Activated gamma-delta T cell treated with anti-CD3 and anti-CD28 coated beads, Interleukin-2, amount 50 U/mL, for 16 hours (primary cell): ENCODE data around the gene TMEM247.

Experiments
- DNase-seq: peaks from one replicate; pipeline ENCODE4 v3.0.0-alpha.2; 2020; ENCODE audit warnings: low read depth

The TMEM247 gene

DNA sequence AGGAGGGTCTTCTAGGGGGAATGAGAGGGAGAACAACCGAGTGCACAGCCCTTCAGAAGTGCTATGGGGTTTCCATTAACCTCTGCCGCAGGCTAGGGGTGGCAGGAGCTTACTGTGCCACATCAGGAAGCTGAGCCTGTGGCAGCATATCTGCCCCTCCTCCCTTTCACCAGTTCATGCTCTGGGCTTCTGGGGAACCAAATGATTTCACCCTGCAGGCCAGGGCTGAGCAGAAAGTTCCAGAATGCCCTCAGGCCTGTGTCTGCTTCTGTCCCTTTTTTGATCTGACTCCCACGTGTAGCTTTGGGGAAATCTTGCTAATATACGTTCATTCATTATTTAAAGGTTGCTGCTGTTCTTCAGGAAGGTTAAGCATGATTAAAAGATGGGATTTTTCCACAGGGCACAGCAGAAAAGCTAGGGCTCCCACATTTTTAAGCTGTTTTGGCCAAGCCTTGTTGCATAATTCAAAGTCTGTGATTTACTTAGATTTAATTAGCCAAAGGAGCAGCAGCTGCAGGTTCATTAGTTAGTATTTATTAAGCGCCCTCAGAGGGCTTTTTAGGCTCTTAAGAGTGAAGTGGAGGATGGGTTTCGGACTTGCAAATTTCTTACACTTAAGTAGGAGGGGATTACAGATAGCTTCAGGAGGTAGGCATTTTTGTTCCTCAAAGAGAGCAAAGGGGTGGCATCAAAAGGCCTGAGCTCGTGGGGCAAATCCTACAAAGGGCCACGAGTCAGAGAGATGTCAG is 10.2 kb downstream of the TMEM247 start:
- DNase-seq, result no peak

DNA sequence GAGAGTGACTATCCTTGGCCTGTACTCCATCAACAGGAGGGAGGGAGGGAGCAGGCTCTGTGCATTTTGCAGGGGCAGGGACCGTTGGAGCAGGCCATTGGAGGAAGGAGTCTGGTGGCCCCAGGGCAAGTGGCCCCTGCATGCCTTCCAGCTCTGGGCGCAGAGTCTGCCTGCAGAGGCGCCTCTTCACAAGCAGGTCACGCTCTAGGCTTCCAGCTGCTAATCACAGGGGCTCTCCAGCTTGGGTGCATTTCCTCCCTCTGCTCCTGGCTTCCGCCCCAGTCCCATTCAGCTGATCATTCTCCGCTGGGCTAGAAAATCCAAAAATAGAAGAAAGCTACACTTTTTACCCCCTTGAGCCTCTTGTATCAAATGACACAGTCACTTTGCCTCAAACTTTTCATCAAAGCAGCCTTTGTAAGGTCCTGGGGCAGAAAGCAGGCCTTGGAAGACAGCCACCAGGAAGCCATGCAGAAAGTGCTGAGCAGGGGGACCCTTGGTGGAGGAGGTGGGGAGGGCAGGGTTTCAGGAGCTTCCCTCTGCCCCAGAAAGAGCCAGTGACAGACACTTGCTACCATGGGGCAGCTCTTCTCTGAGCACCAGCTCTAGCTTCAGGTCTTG is 11.3 kb downstream of the TMEM247 start:
- no peak for DNase-seq

DNA sequence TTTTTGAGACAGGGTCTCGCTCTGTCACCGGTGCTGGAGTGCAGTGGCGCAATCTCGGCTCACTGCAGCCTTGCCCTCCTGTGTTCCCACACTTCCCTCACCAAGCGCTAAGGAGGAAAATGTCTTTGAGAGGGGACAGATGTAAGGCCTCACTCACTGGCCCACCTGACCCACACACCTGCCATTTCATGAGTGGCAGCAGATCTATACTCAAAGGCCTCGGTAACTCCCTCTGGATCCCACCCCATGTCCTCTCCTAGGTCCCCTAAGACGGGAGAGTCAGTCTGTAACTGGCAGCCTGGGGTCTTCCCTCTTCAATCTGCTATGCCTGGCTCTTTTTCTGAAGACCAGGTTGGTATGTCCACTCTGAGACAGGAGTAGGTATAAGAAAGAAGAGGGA is 12.9 kb downstream of the TMEM247 start:
- DNase-seq, result no peak

DNA sequence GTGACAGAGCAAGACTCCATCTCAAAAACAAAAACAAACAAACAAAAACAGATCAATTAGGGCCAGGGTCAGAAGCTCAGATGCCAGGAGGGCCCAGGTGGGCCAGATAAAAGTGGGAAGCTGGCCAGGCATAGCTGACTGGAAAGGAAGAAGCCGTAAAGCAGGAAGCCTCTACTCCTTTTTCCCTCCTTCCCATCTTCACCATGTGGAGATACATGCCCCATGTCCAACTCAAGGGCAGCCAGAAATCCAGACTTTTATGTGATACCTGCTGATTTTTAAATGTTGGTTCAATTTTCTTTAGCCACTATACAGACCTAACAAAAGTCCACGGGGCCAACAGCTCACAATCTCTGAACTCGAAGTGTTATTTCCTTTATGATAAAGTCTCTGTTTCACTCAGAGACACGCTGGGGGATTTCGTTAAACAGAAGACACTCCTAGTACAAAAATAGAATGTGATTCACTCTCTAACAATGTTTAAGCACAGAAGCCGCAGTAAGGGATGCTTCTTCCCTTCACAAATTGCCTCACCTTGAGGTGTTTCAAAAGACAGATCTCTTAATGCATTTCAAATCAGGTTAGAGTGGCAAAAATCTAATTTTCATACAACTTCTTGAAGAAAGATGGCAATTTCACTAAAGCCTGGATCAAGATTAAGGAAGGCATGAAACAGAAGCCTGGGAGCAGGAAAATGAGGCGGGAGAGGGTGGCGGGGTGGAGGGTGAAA is 14.0 kb downstream of the TMEM247 start:
- DNase-seq, result no peak

DNA sequence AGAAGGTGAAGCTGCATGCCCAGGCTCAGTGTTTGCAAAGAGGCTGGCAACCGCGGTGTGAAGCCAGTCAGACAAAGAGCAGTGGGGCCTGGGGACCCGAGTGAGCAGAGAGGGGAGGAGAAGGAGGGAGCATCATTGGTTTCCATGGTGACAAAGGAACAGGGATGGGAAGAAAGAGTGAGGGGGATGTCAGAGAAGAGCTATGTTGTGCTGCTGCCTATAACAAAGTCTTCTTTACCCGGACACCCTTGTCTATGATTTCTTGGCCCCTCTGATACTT is 14.5 kb downstream of the TMEM247 start:
- DNase-seq, result no peak

DNA sequence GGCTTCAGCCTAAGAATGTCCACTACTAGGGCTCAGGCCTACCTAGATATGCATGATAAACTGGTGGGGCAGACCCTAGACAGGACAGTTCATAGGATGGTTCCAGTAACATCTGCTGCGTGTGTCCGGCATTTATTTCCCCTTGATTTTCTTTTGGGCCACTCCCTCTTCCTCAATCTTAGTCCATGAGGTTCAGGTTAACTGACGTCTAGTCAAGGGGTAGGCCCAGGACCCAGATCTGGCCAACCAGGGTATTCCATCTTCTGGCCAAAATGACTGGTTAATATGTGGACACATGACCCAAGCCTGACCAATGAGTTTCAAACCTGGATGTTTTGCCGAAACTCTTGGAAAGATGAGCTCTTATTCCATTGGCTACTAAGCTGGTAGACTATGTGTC is 15.2 kb downstream of the TMEM247 start:
- DNase-seq, result no peak

DNA sequence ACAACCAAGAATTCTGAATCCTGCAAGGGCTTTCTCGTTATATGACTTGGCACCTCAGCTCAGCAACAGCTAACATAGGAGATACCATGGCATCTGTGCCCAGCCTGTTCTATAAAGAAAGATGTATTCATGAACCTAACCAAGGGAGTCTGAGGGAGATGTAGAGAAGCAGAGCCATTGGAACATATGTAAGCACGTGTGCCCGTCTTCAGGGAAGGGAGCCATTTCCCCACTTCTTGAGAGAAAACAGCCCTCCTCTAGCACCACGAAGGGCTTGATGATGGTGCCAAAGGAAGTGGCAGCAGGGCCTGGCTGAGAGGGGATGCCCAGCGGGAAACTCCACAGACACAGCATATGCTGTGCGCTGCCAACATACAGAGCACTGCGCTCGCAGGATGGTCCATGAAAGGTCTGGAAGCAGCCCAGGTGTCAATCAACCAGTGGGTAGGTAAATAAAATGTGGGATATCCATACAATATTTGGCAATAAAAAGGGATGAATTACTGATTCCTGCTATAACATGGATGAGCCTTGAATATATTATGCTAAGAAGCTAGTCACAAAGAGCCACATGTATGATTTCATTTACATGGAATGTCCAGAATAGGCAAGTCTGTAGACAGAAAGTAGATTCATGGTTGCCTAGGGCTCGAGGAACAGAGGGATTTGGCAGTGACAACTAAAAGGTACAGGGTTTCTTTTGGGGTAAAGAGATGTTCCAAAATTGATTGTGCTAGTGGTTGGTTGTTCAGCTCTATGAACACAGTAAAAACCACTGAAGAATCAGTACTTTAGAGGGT is 16.1 kb downstream of the TMEM247 start:
- DNase-seq, result no peak

DNA sequence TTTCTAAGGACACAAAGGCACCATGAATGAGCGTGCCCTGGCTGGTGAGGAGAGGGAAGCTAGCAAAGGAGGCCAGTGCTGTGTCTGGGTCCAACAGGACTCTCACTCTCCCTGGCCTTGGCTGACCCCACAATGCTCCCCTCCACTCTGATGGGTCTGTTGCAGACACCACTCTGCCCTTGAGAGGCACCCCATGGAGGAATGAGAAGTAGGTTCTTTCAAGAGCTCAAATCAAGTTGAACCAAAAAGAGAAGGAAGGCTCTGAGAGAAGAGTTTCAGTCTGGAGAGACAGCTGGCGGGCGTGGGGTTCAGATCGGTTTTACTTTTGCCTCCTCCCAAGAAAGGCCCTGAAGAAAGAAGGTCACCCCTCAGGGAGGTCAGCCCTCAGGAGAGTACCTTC is 18.4 kb downstream of the TMEM247 start:
- DNase-seq, result no peak

DNA sequence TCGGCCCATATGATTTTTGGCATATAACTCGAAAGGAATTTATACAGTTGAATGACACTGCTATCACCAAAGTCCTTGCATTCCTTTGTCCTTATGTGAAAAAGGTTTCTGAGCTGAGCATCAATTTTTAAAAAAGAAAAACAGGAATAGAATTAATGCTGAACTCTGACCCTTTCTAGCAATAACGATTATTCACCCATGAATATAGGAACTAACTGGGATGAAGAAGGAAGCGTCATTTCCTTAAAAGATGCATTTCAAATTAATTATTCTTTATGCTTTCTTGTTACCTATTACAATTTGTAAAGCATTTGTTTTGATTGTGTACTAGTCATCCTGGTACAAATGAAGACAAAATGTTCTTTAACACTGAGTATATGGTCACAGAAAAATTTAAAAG is 19.3 kb downstream of the TMEM247 start:
- no peak for DNase-seq

DNA sequence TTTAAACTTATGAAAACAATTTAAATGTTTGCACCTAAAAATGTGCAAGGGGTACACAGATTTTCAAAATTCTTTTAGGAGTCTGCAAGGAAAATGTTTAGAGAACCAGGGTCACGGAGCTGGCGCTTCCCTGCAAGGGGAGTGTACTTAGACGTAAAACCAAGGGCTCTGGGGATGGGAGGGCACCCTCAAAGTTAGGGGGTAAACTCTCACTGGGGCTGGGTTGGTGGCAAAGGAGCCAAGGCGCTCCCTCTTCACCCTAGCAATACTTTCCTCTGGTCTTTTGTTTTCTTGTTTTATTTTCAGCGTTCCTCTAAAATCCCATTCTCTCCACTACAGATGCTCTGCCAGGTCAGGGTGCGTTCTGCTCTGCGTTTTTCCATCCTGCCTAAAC is 20.0 kb downstream of the TMEM247 start:
- DNase-seq, result no peak

DNA sequence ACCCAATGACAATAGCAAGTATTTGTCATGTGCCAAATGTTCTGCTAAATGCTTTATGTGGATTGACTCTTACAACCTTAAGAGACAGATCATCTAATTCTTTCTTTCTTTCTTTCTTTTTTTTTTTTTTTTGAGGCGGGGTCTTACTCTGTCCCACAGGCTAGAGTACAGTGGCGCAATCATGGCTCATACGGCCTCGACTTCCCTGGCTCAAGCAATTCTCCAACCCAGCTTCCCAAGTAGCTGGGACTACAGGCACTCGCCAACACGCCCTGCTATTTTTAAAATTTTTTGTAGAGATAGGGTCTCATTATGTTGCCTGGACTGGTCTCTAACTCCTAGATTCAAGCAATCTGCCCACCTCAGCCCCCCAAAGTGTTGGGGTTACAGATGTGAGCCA is 21.4 kb downstream of the TMEM247 start:
- no peak for DNase-seq

DNA sequence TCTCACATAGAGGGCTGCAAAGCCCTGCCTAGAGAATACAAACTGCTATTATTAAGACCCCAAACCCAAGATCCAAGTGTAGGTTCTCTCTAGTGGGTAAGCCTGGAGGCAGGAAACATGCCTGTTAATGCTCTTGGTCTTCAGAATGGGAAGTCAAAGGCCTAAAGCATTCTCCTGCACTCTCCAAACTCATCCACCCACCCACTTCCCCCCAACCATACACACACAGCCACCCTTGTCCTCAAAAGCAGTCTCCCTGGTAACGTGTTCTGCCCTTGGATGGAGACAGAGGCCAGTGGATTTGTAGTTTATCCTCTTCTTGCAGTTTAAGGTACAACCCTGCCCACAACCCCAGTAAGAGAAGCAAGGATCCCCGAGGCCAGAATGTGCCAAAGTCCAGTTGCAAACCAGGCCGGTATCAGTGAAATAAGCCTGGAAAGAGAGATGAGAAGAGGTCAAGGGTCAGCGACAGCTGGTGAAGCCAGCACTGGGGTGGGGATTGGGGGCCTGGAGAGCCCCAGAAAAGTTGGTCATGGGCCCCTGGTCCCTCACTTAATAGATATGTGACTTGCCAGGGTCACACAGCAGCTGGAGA is 23.0 kb downstream of the TMEM247 start:
- no peak for DNase-seq

DNA sequence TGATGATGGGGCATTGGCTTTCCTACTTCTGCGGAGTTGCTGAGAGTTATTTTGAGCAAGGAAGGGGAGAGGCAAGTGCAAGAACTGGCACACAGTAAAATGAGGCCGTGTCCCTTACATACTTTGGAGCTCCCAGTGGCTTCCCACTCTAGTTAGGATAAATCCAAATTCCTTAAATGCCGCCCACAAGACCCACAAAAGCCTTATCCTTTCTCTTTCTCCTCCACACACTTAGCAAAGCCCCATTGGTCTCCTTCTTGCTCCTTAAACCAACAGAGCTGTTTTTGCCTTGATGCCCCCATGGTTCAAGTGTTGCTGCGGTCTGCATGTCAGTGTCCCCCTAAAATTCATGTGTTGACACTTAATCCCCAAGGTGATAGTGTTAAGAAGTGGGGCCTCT is 24.3 kb downstream of the TMEM247 start:
- DNase-seq, result no peak

DNA sequence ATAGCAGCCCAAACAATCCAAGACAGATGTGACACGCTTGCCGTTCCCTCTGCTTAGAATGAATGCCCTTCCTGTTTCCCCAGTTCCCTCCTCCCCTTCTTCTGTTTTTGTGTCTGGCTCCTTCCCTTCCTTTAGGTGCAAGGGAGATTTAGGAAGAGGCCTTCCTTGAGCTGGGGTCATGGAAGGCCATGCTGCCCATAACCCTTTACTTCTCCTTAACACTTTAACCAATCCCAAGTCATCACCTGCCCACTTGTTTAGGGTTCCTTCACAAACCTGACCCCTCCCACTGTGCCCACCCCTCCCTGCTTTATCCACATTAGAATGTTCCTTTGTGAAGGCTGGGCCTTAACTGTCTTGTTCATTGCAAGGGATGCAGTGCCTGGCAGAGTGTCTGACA is 24.9 kb downstream of the TMEM247 start:
- DNase-seq, result no peak

DNA sequence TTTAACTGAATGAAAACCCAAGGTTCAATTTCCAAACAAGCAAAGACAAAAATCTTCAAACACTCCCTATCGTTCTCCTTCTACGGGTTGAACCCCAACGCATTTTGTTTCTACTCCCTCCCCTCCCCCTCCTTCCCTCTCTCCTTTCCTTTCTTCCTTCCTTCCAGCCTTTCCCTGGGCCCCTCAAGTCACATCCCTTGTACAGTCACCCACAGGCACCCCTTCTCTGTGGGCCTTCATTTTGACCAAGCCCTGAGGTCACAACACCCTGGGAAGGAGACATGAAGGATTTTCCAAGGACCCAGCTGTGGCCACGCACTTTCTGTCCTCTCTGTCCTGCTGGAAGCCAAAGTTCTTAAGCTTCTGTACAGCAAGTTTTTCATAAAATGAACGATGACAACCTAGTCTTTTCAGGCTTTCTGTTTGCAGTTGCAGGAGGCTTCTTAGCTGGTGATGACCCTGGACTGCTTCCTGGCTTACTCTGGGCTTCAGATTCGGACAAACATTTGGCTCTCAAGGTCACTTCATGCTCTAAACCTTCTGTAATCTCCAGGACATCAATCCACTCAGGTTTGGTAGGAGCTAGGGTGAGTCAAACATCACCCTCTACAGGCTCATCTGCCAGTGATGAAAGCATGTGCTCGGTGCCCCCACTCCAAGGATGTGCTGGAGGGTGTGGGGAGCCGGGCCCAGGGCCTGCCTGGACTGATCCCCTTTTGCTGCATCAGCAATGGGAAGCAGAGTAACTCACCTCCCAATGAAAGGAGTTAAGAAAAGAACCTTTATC is 25.5 kb downstream of the TMEM247 start:
- DNase-seq, result no peak

DNA sequence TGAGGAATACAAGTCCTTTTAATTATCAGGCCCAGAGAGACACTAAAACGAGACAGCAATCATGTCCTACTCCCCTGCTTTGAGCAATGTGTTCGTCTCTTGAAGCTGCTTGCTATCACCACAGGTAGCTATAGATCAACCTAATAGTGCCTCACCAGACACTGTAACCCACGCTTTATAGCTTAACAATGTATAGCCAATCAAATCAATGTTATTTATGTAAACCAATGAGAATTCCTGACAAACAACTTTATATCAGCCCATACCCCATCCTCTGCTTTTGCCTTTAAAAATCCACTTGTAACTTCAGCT is 26.1 kb downstream of the TMEM247 start:
- DNase-seq, result no peak

DNA sequence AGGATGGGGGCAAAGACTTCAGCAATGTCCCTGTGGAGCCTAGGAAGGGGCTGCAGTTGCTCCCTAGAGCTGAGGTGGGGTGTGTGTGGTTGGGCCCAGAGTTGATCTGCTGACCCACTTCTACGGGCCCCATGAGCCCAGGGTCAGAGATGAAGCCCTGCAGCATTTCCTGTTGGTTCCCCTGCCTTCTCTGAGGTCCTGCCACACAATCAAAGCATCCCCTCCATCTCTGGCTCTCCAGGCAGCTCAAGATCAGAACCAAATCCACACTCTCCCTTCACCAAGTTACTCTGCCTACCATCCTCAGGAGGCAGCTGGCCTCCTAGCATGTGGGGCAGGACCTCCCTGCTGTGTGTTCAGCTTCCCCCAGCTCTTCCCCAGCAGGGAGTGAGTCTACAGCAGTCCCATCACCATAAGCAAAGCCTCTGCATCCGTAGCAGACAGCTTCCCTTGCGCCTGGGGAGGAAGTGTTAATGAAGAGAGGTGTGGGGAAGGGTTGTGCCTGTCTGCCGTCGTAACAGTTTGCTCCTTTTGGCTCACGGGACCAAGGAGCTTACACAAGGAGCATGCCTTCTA is 26.9 kb downstream of the TMEM247 start:
- no peak for DNase-seq

DNA sequence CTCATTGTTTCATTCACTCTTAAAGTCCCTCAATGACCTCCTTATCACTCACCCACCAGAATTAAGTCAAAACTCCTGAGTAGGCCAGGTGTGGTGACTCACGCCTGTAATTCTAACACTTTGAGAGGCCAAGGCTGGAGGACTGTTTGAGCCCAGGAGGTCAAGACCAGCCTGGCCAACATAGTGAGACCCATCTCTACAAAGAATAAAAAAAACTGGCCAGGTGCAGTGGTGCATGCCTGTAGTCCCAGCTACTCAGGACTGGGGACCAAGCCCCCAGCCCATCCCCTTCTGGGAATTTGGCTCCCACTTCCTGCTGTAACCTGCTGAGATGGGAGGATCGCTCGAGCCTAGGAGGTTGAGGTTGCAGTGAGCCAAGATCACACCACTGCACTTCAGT is 28.9 kb downstream of the TMEM247 start:
- DNase-seq, result no peak

DNA sequence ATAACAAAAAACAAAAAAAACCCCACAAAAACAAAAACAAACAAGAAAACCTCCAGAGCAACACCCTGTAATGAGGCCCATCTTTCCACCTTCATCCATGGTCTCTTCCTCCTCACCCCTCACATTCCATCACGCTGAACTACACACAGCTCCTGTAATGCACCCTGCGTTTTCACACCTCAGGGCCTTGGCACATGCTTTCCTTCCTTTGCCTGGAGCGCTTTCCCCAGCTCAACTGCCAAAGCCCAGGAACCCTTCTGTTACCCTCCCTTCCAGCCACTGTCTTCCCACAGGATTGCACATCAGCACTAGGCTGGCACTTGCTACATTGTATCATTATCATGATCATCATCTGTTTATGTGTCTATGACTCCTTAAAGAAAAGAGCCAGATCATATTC is 29.4 kb downstream of the TMEM247 start:
- no peak for DNase-seq

DNA sequence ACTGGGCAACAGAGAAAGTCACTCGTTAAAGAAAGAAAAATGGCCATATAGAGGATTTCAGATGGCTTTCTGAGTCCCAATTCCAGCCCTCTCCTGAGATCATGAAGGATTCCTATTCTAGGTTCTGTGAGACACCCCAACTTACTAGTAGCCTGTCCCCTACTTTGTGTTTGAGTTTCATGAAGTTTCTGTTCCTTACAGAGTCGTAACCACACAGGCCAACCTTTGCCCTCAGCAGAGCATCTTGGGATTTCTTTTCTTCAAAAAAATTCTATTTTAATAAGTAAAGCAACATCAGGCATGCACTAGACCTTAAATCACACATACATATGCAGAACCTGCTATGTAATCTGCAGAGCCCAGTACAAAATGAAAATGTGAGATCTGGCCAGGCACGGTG is 30.4 kb downstream of the TMEM247 start:
- no peak for DNase-seq

DNA sequence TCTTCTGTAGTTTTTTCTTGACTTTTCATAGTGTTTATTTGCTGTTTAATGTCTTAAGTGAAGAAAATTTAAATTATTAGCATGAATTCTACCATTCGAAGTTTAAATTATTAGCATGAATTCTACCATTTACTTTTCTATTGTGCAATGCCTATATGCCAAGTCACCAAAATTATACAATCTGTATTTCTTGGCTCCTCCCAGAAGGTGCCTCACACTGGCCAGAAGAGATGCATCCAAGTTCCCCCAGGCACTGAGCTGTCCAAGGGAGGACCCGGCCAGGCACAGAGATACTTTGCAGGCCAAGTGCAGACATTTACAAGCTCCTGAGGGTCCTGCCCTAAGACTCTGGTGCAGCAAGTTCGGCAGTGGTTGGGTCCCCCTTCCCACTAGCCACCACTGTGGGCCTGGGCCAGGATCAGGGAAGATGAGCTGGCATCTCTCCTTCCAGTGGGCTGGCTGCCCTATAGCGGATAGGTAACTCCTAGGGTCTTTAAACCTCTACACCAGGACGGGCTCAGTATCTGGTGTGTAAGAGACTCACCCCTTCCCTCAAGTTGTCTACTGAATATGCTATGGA is 31.3 kb downstream of the TMEM247 start:
- no peak for DNase-seq
